ENCODE results near the gene MAPK8IP3. TPM values are rescaled to one million over a fixed set of nuclear protein-coding genes. Genes with fewer than 3 reads are reported as not detected.

The MAPK8IP3 gene
- total and polyA plus RNA-seq, 2 donors (not counting 1 experiment from before 2014, with no cell fraction given) = 249 to 340 TPM

- Histone ChIP-seq H3K4me2 (replicated peaks; ENCODE audit: low read depth, low read length, poor library complexity, severe bottlenecking) (no peak overlapping the region), H3K27me3 (replicated peaks in 1 of 4; ENCODE audit: control extremely low read depth in 1 of 4, control insufficient read depth in 3 of 4, insufficient read depth in 4 of 4, low read length in 3 of 4) (no peaks in the 10 kb centered on the region), H3K36me3 (replicated peaks in 1 of 2; ENCODE audit: control extremely low read depth in 1 of 2, control insufficient read depth in 1 of 2, extremely low read depth in 1 of 2, insufficient read depth in 2 of 2, low read length in 1 of 2) (peaks cover 0 to 70% of the 10 kb centered on the region in 2 experiments), H3K9ac (ENCODE audit: low read length) (no peak overlapping the region), H3K27ac (ENCODE audit: low read length in 2 of 2) (no peak overlapping the region), H3K79me2 (ENCODE audit: control insufficient read depth, insufficient read depth, low read length) (peaks cover 65% of the 10 kb centered on the region), H3K4me3 (ENCODE audit: control extremely low read depth in 1 of 5, extremely low read depth in 1 of 5, insufficient read depth in 1 of 5, low read depth in 2 of 5, low read length in 4 of 5) (no peak overlapping the region), H4K20me1 (ENCODE audit: control insufficient read depth, insufficient read depth, low read length, poor library complexity, severe bottlenecking) (peaks cover 65% of the 10 kb centered on the region), H3K4me1 (ENCODE audit: control insufficient read depth in 2 of 2, insufficient read depth in 2 of 2, low read length in 2 of 2) (no peaks in the 10 kb centered on the region), H2AFZ (ENCODE audit: insufficient read depth, low read depth, low read length, poor library complexity, severe bottlenecking) (no peak overlapping the region), H3K9me3 (ENCODE audit: control extremely low read depth in 1 of 3, control insufficient read depth in 2 of 3, insufficient read depth in 1 of 3, low read length in 2 of 3) (no peaks in the 10 kb centered on the region)
- H3K4me1 Mint-ChIP-seq = no peaks in the 10 kb centered on the region
- no peaks in the 10 kb centered on the region for H3K27me3 Mint-ChIP-seq
- ATAC-seq (ENCODE audit: low read depth) (no peak), DNase-seq (no peak)
- 93% methylated on average over 25 of the region's 25 CpGs for WGBS (ENCODE audit: insufficient coverage)
- no peak for TF ChIP-seq CTCF (IDR thresholded peaks at IDR 0.05)
- TF ChIP-seq EZH2 (IDR thresholded peaks at IDR 0.05; ENCODE audit: borderline replicate concordance, insufficient read depth, low read depth, low read length, poor library complexity, severe bottlenecking) = no peak
- ChIA-PET POLR2A (no interaction called here), CTCF (interaction anchor here (0.9 kb wide), 1 partner anchor 35 kb away, joined by 3 read pairs; no protein-coding TSS in a partner anchor)
- H3K27ac Mint-ChIP-seq = no peak overlapping the region
- H3K9me3 Mint-ChIP-seq (ENCODE audit: insufficient read depth) = no peaks in the 10 kb centered on the region
- H3K4me3 Mint-ChIP-seq = no peak overlapping the region
- intact Hi-C loops (cut with micrococcal nuclease) = no loop called here
Measured at GRCh38 chr16:1745181-1745899, 39.3 kb downstream of the MAPK8IP3 start.

DNA sequence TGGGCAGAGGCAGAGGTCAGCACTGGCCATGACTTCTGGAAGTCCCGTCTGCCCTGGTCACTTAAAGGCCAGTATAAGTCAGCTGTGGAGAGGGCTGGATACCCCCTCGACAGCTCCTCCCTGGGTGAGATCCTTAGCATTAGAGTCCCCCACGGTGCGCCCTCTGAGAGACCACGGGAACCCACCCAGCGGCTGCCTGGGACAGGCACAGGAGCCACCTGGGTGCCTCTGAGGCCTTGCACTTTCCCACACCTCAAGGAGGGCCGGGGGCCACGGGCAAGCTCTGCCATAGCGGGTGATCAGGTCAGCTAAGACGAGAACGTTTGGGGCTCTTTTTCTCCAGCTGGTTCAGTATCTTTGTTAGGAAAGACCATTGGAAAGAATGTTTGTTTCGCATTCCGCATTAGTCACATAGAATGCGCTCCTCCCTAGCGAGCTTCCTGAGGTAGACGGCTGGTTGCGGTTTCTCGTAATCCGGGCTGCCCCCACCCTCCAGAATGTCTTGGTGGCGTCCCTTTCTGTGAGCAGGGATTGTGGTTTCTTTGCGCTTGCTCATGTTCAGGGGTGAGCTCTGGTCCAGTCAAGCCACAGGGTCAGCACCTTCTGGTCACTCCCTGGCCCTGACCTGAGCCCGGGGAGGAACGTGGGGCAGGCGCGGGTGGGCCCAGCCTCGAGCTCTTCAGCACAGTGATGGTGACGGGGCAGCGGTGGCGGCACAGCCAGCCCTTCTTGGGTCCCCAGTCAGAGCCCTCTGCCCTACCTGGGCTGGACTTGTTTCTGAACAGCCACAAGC, 40.1 kb downstream of the MAPK8IP3 start:
- H3K79me2 ChIP-seq (ENCODE audit: control insufficient read depth, insufficient read depth, low read length) = peaks cover 58% of the 10 kb centered on the region
- H3K4me2 ChIP-seq (replicated peaks; ENCODE audit: low read depth, low read length, poor library complexity, severe bottlenecking) = no peak overlapping the region
- no peak overlapping the region for H3K4me3 ChIP-seq (ENCODE audit: control extremely low read depth in 1 of 5, extremely low read depth in 1 of 5, insufficient read depth in 1 of 5, low read depth in 2 of 5, low read length in 4 of 5)
- ChIA-PET CTCF (interaction anchor here (0.9 kb wide), 1 partner anchor 35 kb away, joined by 3 read pairs; no protein-coding TSS in a partner anchor), POLR2A (no interaction called here)
- no peaks in the 10 kb centered on the region for H3K9me3 Mint-ChIP-seq (ENCODE audit: insufficient read depth)
- no peak overlapping the region for H3K27ac ChIP-seq (ENCODE audit: low read length in 2 of 2)
- intact Hi-C loops (cut with micrococcal nuclease) = no loop called here
- H4K20me1 ChIP-seq (ENCODE audit: control insufficient read depth, insufficient read depth, low read length, poor library complexity, severe bottlenecking) = peaks cover 57% of the 10 kb centered on the region
- H3K36me3 ChIP-seq (replicated peaks in 1 of 2; ENCODE audit: control extremely low read depth in 1 of 2, control insufficient read depth in 1 of 2, extremely low read depth in 1 of 2, insufficient read depth in 2 of 2, low read length in 1 of 2) = peaks cover 0 to 67% of the 10 kb centered on the region in 2 experiments
- WGBS (ENCODE audit: insufficient coverage) = 98% methylated on average over 25 of the region's 29 CpGs
- no peaks in the 10 kb centered on the region for H3K4me1 Mint-ChIP-seq
- H3K27me3 ChIP-seq (replicated peaks in 1 of 4; ENCODE audit: control extremely low read depth in 1 of 4, control insufficient read depth in 3 of 4, insufficient read depth in 4 of 4, low read length in 3 of 4) = no peaks in the 10 kb centered on the region
- no peak for TF ChIP-seq CTCF (IDR thresholded peaks at IDR 0.05)
- no peak for TF ChIP-seq EZH2 (IDR thresholded peaks at IDR 0.05; ENCODE audit: borderline replicate concordance, insufficient read depth, low read depth, low read length, poor library complexity, severe bottlenecking)
- no peak overlapping the region for H3K9ac ChIP-seq (ENCODE audit: low read length)
- H3K4me3 Mint-ChIP-seq = no peak overlapping the region
- H3K27ac Mint-ChIP-seq = no peak overlapping the region
- no peak overlapping the region for H2AFZ ChIP-seq (ENCODE audit: insufficient read depth, low read depth, low read length, poor library complexity, severe bottlenecking)
- DNase-seq (no peak), ATAC-seq (ENCODE audit: low read depth) (no peak)
- no peaks in the 10 kb centered on the region for H3K4me1 ChIP-seq (ENCODE audit: control insufficient read depth in 2 of 2, insufficient read depth in 2 of 2, low read length in 2 of 2)
- H3K27me3 Mint-ChIP-seq = no peaks in the 10 kb centered on the region
- H3K9me3 ChIP-seq (ENCODE audit: control extremely low read depth in 1 of 3, control insufficient read depth in 2 of 3, insufficient read depth in 1 of 3, low read length in 2 of 3) = no peaks in the 10 kb centered on the region
